Activated T-helper 2 cell treated with anti-CD3 and anti-CD28 coated beads, Interferon-gamma antibody, Interleukin-2, Interleukin-4, amounts not matched to agents 10 μg/mL and 5 μg/mL and 100 μg/mL, durations not matched to agents 14 hours and 24 hours and 36 hours (primary cell): ENCODE data around the gene GPX2. TPM values are rescaled to one million over a fixed set of nuclear protein-coding genes. Genes with fewer than 3 reads are reported as not detected.

Experiments
- DNase-seq: peaks from one replicate; pipeline ENCODE4 v3.0.0; 2021; ENCODE audit warnings: low spot score
- H3K27ac Mint-ChIP-seq: one replicate; pipeline ENCODE4 v1.8.0; 2021; ENCODE audit warnings: mixed read lengths
- H3K27me3 Mint-ChIP-seq: one replicate; pipeline ENCODE4 v1.8.0; 2021; ENCODE audit warnings: low read depth, mixed read lengths
- H3K36me3 Mint-ChIP-seq: one replicate; pipeline ENCODE4 v1.8.0; 2021; ENCODE audit warnings: low read depth, mixed read lengths
- H3K4me1 Mint-ChIP-seq: one replicate; pipeline ENCODE4 v1.8.0; 2021; ENCODE audit warnings: low read depth, mixed read lengths
- H3K4me3 Mint-ChIP-seq: one replicate; pipeline ENCODE4 v1.8.0; 2021; ENCODE audit warnings: low read depth, mild to moderate bottlenecking, moderate library complexity, mixed read lengths
- H3K9me3 Mint-ChIP-seq: one replicate; pipeline ENCODE4 v1.8.0; 2021; ENCODE audit warnings: mixed read lengths
- intact Hi-C: fragments of 100-400 bp; cut with micrococcal nuclease; formaldehyde crosslinking; loops from one replicate; pipeline ENCODE4 v1.15.1; 2023
- total RNA-seq: library from RNA; stranded (reverse); gene quantifications from 2 replicates; pipeline ENCODE4 v1.2.3, GENCODE V29; 2022

Gene GPX2
- total RNA-seq, result not detected in 2 replicates

- Mint-ChIP-seq H3K4me1 (peaks cover 17% of the 10 kb centered on the region), H3K9me3 (no peaks in the 10 kb centered on the region), H3K4me3 (no peak within 1 kb of the TSS), H3K36me3 (peaks cover 28% of the 10 kb centered on the region), H3K27me3 (no peaks in the 10 kb centered on the region), H3K27ac (peak within 1 kb of the TSS; percentile 18)
- intact Hi-C loops, result no loop called here
- DNase-seq, result no peak
Observed at GRCh38 chr14:64942531-64943111, at the start of gene GPX2. TSS of gene GPX2 (minus strand) at chr14:64942745. CDS start at chr14:64942726, 19 bp downstream.

- peaks cover 34% of the 10 kb centered on the region for H3K4me1 Mint-ChIP-seq
- H3K27ac Mint-ChIP-seq, result no peak overlapping the region
- H3K4me3 Mint-ChIP-seq, result no peak overlapping the region
- H3K9me3 Mint-ChIP-seq, result no peaks in the 10 kb centered on the region
- peaks cover 24% of the 10 kb centered on the region for H3K36me3 Mint-ChIP-seq
- no peak for DNase-seq
- intact Hi-C loops, result no loop called here
- H3K27me3 Mint-ChIP-seq, result peaks cover 3% of the 10 kb centered on the region
Observed at GRCh38 chr14:64990939-64991338, 48.4 kb upstream of the GPX2 start.

- H3K9me3 Mint-ChIP-seq, result no peaks in the 10 kb centered on the region
Observed at GRCh38 chr14:64990296-64990695, 47.8 kb upstream of the GPX2 start.

GRCh38 chr14:64987438-64987767 lies 44.9 kb upstream of the GPX2 start:
- Mint-ChIP-seq H3K4me1 (peaks cover 43% of the 10 kb centered on the region), H3K9me3 (no peaks in the 10 kb centered on the region), H3K27ac (peak overlapping the region; percentile 96), H3K4me3 (peak overlapping the region; percentile 93), H3K36me3 (peaks cover 19% of the 10 kb centered on the region), H3K27me3 (peaks cover 16% of the 10 kb centered on the region)
- intact Hi-C loops, result loop anchor here (1.0 to 5.0 kb wide), 5 partner anchors 15 to 425 kb away; partner anchors contain the start of genes CHURC1, FUT8 and MAX
- DNase-seq, result no peak

More at GRCh38 chr14:64990296-64990695, 47.8 kb upstream of the GPX2 start:
- intact Hi-C loops, result no loop called here
- no peak overlapping the region for H3K4me3 Mint-ChIP-seq
- H3K27ac Mint-ChIP-seq, result peak overlapping the region; percentile 3
- peaks cover 5% of the 10 kb centered on the region for H3K27me3 Mint-ChIP-seq
- peaks cover 24% of the 10 kb centered on the region for H3K36me3 Mint-ChIP-seq
- DNase-seq, result no peak
- peaks cover 36% of the 10 kb centered on the region for H3K4me1 Mint-ChIP-seq

- intact Hi-C loops, result loop anchor here (1.0 to 5.0 kb wide), 7 partner anchors 16 to 425 kb away; partner anchors contain the start of genes CHURC1, FUT8 and MAX
- DNase-seq, result peak; percentile 90
- Mint-ChIP-seq H3K9me3 (no peaks in the 10 kb centered on the region), H3K36me3 (peaks cover 17% of the 10 kb centered on the region), H3K27ac (peak within 1 kb of the TSS; percentile 96), H3K4me3 (peak within 1 kb of the TSS; percentile 93), H3K27me3 (peaks cover 20% of the 10 kb centered on the region), H3K4me1 (peaks cover 43% of the 10 kb centered on the region)
Observed at GRCh38 chr14:64986648-64987437, 44.3 kb upstream of the GPX2 start, which contains the start of gene FNTB. TSS of gene FNTB (plus strand) at chr14:64986895. CDS start at chr14:64986954, 59 bp downstream.

GRCh38 chr14:64983439-64984310 lies 41.1 kb upstream of the GPX2 start:
- DNase-seq, result no peak
- H3K9me3 Mint-ChIP-seq, result no peaks in the 10 kb centered on the region
- intact Hi-C loops, result loop anchor here (1.0 kb wide), 1 partner anchor 160 kb away; no protein-coding TSS in a partner anchor
- peaks cover 27% of the 10 kb centered on the region for H3K27me3 Mint-ChIP-seq
- H3K36me3 Mint-ChIP-seq, result peaks cover under 1% of the 10 kb centered on the region
- H3K4me1 Mint-ChIP-seq, result peaks cover 21% of the 10 kb centered on the region
- peak overlapping the region; percentile 60 for H3K4me3 Mint-ChIP-seq
- no peak overlapping the region for H3K27ac Mint-ChIP-seq

- intact Hi-C loops, result no loop called here
- Mint-ChIP-seq H3K36me3 (no peaks in the 10 kb centered on the region), H3K9me3 (no peaks in the 10 kb centered on the region), H3K27me3 (peaks cover 29% of the 10 kb centered on the region), H3K4me1 (peaks cover 12% of the 10 kb centered on the region), H3K27ac (no peak overlapping the region), H3K4me3 (no peak overlapping the region)
- DNase-seq, result no peak
Observed at GRCh38 chr14:64979336-64980074, 37.0 kb upstream of the GPX2 start.

GRCh38 chr14:64974563-64974962 lies 32.0 kb upstream of the GPX2 start:
- H3K4me1 Mint-ChIP-seq, result peaks cover 3% of the 10 kb centered on the region
- no peak overlapping the region for H3K4me3 Mint-ChIP-seq
- H3K36me3 Mint-ChIP-seq, result no peaks in the 10 kb centered on the region
- intact Hi-C loops, result no loop called here
- H3K27ac Mint-ChIP-seq, result no peak overlapping the region
- H3K9me3 Mint-ChIP-seq, result no peaks in the 10 kb centered on the region
- no peak for DNase-seq
- H3K27me3 Mint-ChIP-seq, result peaks cover 19% of the 10 kb centered on the region

GRCh38 chr14:64973826-64974225 lies 31.3 kb upstream of the GPX2 start:
- no peaks in the 10 kb centered on the region for H3K9me3 Mint-ChIP-seq
- DNase-seq, result no peak
- peaks cover 17% of the 10 kb centered on the region for H3K27me3 Mint-ChIP-seq
- no peak overlapping the region for H3K27ac Mint-ChIP-seq
- peaks cover 3% of the 10 kb centered on the region for H3K4me1 Mint-ChIP-seq
- no peak overlapping the region for H3K4me3 Mint-ChIP-seq
- H3K36me3 Mint-ChIP-seq, result no peaks in the 10 kb centered on the region
- intact Hi-C loops, result no loop called here

- Mint-ChIP-seq H3K27ac (no peak overlapping the region), H3K36me3 (no peaks in the 10 kb centered on the region), H3K27me3 (peaks cover 12% of the 10 kb centered on the region), H3K9me3 (no peaks in the 10 kb centered on the region), H3K4me1 (peaks cover 3% of the 10 kb centered on the region), H3K4me3 (peak overlapping the region; percentile 79)
- DNase-seq, result no peak
- intact Hi-C loops, result no loop called here
Observed at GRCh38 chr14:64973026-64973442, 30.5 kb upstream of the GPX2 start.

- Mint-ChIP-seq H3K4me1 (peaks cover 3% of the 10 kb centered on the region), H3K4me3 (peak within 1 kb of the TSS; percentile 79), H3K36me3 (no peaks in the 10 kb centered on the region), H3K27ac (no peak within 1 kb of the TSS), H3K27me3 (peaks cover 12% of the 10 kb centered on the region), H3K9me3 (no peaks in the 10 kb centered on the region)
- peak; percentile 19 for DNase-seq
- intact Hi-C loops, result no loop called here
Observed at GRCh38 chr14:64971943-64972791, 29.6 kb upstream of the GPX2 start, which contains the start of gene RAB15. TSS of gene RAB15 (minus strand) at chr14:64972336. CDS start at chr14:64972076, 260 bp downstream.
